Measurements from ENCODE around the gene FSTL5.
A peak's percentile ranks its signal among the peaks of the same experiment; 100 is the strongest.
"Not testable (repeated sequence)": the region's sequence is repeated elsewhere in the genome, so short reads cannot be mapped to it uniquely, and the experiment has no call there.

The FSTL5 gene

GRCh38 chr4:162163892-162164759 is at the start of gene FSTL5:
TSS of gene FSTL5 (minus strand) at chr4:162164000. CDS start at chr4:162111396, 52,604 bp downstream.
- peak in 1 of 3 experiments; percentile 9 for DNase-seq (ENCODE audit: low read depth in 3 of 3)

- DNase-seq (ENCODE audit: low read depth in 3 of 3): no peak
Measured at GRCh38 chr4:162209706-162210105, 45.9 kb upstream of the FSTL5 start.

GRCh38 chr4:162203478-162203877 is 39.7 kb upstream of the FSTL5 start:
- DNase-seq (ENCODE audit: low read depth in 3 of 3): not testable (repeated sequence)

- DNase-seq (ENCODE audit: low read depth in 3 of 3): no peak
Measured at GRCh38 chr4:162201673-162202072, 37.9 kb upstream of the FSTL5 start.

GRCh38 chr4:162170509-162170908 is 6.7 kb upstream of the FSTL5 start:
- no peak for DNase-seq (ENCODE audit: low read depth in 3 of 3)

- no peak for DNase-seq (ENCODE audit: low read depth in 3 of 3)
Measured at GRCh38 chr4:162164906-162165510, 1.2 kb upstream of the FSTL5 start.

- no peak for DNase-seq (ENCODE audit: low read depth in 3 of 3)
Measured at GRCh38 chr4:162162672-162163071, 1.1 kb downstream of the FSTL5 start.

- no peak for DNase-seq (ENCODE audit: low read depth in 3 of 3)
Measured at GRCh38 chr4:162157241-162157640, 6.6 kb downstream of the FSTL5 start.

GRCh38 chr4:162154862-162155540 is 8.8 kb downstream of the FSTL5 start:
- DNase-seq (ENCODE audit: low read depth in 3 of 3): no peak

GRCh38 chr4:162151850-162152249 is 11.9 kb downstream of the FSTL5 start:
- no peak for DNase-seq (ENCODE audit: low read depth in 3 of 3)

- no peak for DNase-seq (ENCODE audit: low read depth in 3 of 3)
Measured at GRCh38 chr4:162151386-162151785, 12.4 kb downstream of the FSTL5 start.

- no peak for DNase-seq (ENCODE audit: low read depth in 3 of 3)
Measured at GRCh38 chr4:162149644-162150043, 14.2 kb downstream of the FSTL5 start.

- DNase-seq (ENCODE audit: low read depth in 3 of 3): no peak
Measured at GRCh38 chr4:162140051-162140683, 23.6 kb downstream of the FSTL5 start.

- no peak for DNase-seq (ENCODE audit: low read depth in 3 of 3)
Measured at GRCh38 chr4:162139412-162139811, 24.4 kb downstream of the FSTL5 start.

- no peak for DNase-seq (ENCODE audit: low read depth in 3 of 3)
Measured at GRCh38 chr4:162131256-162131655, 32.5 kb downstream of the FSTL5 start.

- DNase-seq (ENCODE audit: low read depth in 3 of 3): no peak
Measured at GRCh38 chr4:162126729-162127128, 37.1 kb downstream of the FSTL5 start.

- no peak for DNase-seq (ENCODE audit: low read depth in 3 of 3)
Measured at GRCh38 chr4:162117051-162117450, 46.7 kb downstream of the FSTL5 start.

GRCh38 chr4:162116095-162116779 is 47.6 kb downstream of the FSTL5 start:
- DNase-seq (ENCODE audit: low read depth in 3 of 3): no peak

- no peak for DNase-seq (ENCODE audit: low read depth in 3 of 3)
Measured at GRCh38 chr4:162115333-162115732, 48.5 kb downstream of the FSTL5 start.

GRCh38 chr4:162111078-162111477 is 52.7 kb downstream of the FSTL5 start:
- no peak for DNase-seq (ENCODE audit: low read depth in 3 of 3)

- no peak for DNase-seq (ENCODE audit: low read depth in 3 of 3)
Measured at GRCh38 chr4:162104459-162105124, 59.2 kb downstream of the FSTL5 start.
